Gastroesophageal sphincter (tissue), 3 donors: ENCODE measurements around the gene CHTOP.

Source experiments
- CTCF ChIP-seq, 4 experiments: fragments of 200-600 bp in 2 of 4; fragments of 450-650 bp in 2 of 4; sonication (generic) in 1 of 4; IDR thresholded peaks; one replicate each; pipeline ENCODE4 v1.5.1; 2017 to 2019; ENCODE audit warnings: antibody characterized with exemption in 4 of 4, mild to moderate bottlenecking in 2 of 4, moderate library complexity in 2 of 4
- EP300 ChIP-seq: sonication (generic); formaldehyde crosslinking; IDR thresholded peaks from one replicate; pipeline ENCODE4 v1.6.1; 2017; ENCODE audit warnings: antibody characterized with exemption, mild to moderate bottlenecking
- POLR2A ChIP-seq, 2 donors: fragments of 450-650 bp; IDR thresholded peaks; one replicate each; pipeline ENCODE4 v1.6.1; 2017; ENCODE audit warnings: antibody characterized with exemption in 2 of 2, mild to moderate bottlenecking in 2 of 2, moderate library complexity in 1 of 2
- POLR2AphosphoS5 ChIP-seq: sonication (generic); formaldehyde crosslinking; IDR thresholded peaks from one replicate; pipeline ENCODE4 v1.6.1; 2017; ENCODE audit warnings: antibody characterized with exemption

DNA sequence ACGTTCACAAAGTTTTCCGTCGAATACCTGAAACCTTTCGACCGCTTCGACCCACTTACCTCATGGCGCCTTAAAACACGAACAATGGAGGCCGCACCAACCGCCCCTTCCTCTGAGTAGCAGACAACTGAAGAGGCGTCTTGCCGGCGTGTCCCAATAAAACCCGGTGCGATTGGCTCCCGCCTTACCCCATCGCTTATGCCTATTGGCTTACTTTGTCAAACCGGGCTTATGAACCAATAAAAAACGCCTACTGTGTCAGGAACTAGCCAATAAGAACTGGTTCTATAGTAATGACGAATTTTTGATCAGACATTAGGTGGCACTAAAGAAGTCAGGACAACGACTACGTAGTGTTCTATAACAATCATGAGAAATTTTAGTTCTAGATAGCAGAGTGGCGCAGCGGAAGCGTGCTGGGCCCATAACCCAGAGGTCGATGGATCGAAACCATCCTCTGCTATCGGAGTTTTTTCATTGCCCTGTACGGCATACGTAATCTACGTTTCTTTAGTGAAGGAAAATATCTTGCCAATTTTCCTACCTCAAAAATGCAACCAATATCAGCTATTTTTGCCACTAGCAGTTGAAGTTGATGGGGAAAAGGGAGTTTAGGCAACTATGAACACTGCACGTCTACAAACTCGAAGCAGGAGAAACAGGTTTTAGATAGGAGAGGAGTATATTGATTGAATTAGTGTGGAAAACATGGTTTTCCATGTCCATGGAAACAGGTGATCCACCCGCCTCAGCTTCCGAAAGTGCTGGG lies 37.2 kb downstream of the CHTOP start, which contains the start of gene ILF2:
- TF ChIP-seq CTCF (IDR thresholded peaks at IDR 0.05) (no peak), EP300 (no peak), POLR2A (IDR thresholded peaks at IDR 0.05) (peak; percentile 74 to 79), POLR2AphosphoS5 (peak; percentile 95)
